ENCODE measurements around the gene GPR162.

The GPR162 gene

GRCh38 chr12:6837370-6838060 lies 15.9 kb downstream of the GPR162 start:
- DNase-seq (ENCODE audit: low read depth), result no peak

- DNase-seq (ENCODE audit: low read depth), result no peak
Measured at GRCh38 chr12:6838854-6839253, 17.2 kb downstream of the GPR162 start.

GRCh38 chr12:6839482-6840201 lies 18.0 kb downstream of the GPR162 start:
- no peak for DNase-seq (ENCODE audit: low read depth)

- no peak for DNase-seq (ENCODE audit: low read depth)
Measured at GRCh38 chr12:6840330-6840729, 18.7 kb downstream of the GPR162 start.

GRCh38 chr12:6840761-6841515 lies 19.3 kb downstream of the GPR162 start, which contains the start of gene GNB3:
Gene GNB3, plus strand, starts transcription at chr12:6840925. Its CDS starts 363 bp downstream, at chr12:6841288.
- no peak for DNase-seq (ENCODE audit: low read depth)

GRCh38 chr12:6842075-6842474 lies 20.5 kb downstream of the GPR162 start:
- no peak for DNase-seq (ENCODE audit: low read depth)

DNA sequence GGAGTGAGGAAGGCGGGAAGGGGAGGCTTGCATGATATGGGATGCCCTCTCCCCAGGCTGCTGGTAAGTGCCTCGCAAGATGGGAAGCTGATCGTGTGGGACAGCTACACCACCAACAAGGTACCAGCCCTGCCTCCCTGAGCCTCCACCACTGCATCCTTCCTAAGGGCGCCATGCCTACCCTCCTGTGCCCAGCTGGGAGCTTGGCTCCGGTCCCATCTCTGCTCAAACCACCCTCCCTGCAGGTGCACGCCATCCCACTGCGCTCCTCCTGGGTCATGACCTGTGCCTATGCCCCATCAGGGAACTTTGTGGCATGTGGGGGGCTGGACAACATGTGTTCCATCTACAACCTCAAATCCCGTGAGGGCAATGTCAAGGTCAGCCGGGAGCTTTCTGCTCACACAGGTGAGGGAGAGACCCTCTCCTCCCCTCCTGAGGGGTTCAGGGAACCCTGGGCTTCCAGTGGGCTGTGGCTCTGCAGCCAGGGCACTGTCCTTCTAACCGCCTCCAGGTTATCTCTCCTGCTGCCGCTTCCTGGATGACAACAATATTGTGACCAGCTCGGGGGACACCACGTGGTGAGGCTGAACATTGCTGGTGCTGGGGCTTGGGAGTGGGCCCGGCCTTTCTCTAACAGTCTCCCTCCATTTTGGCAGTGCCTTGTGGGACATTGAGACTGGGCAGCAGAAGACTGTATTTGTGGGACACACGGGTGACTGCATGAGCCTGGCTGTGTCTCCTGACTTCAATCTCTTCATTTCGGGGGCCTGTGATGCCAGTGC lies 21.7 kb downstream of the GPR162 start:
- DNase-seq (ENCODE audit: low read depth), result no peak

DNA sequence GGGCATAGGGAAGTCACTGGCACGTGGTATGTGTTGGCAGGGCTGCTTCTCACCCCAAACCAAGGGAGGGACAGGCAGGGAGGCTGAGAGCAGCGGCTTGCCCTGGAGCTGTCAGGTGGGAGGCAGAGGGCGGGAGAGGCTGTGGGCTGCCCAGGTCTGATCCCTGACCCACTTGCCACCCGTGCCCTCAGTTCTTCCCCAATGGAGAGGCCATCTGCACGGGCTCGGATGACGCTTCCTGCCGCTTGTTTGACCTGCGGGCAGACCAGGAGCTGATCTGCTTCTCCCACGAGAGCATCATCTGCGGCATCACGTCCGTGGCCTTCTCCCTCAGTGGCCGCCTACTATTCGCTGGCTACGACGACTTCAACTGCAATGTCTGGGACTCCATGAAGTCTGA lies 23.8 kb downstream of the GPR162 start:
- DNase-seq (ENCODE audit: low read depth), result no peak

DNA sequence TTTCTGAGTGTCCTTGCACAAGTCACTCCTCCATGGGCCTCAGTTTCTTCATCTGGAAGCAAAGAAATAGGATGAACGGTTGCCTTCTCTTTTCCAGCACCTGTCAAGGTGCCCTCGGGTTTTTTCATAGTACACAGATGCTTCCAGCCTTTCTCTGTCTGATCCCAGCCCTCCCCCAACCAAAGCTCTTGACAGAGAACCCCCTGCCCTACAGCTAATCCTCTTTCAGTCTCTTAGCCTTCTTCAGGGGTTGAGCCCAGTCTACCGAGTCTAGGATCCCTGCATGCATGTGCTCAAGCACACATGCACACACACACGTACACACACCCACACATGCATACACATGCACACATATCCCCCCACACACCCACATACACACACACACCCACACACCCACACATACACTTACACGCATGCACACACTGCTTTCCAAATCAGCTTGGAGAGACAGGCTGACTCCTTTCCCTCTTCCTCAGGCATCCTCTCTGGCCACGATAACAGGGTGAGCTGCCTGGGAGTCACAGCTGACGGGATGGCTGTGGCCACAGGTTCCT lies 24.8 kb downstream of the GPR162 start:
- DNase-seq (ENCODE audit: low read depth), result no peak

- no peak for DNase-seq (ENCODE audit: low read depth)
Measured at GRCh38 chr12:6847676-6848075, 26.1 kb downstream of the GPR162 start.

GRCh38 chr12:6849427-6849826 lies 27.8 kb downstream of the GPR162 start:
- DNase-seq (ENCODE audit: low read depth), result no peak

DNA sequence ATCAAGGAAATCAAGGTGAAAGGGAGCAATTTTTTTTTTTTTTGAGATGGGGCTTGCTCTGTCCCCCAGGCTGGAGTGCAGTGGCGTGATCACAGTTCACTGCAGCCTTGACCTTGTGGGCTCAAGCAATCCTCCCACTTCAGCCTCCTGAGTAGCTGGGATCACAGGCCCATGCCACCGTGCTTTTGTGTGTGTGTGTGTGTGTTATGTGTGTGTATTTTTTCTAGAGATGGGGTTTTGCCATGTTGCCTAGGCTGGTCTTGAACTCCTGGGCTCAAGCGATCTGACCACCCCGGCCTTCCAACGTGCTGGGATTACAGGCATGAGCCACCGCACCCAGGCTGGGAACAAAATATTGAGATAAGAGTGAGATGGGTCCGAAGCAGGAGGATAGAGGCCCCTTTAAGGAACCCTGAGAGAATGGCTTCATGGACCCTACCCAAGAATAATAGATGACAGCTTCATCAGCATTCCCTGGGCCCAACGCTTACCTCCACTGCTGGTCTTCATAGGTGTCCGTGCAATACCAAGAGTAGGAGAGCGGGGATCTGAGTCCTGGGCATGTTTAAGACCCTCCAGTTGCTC lies 28.4 kb downstream of the GPR162 start:
- no peak for DNase-seq (ENCODE audit: low read depth)

- no peak for DNase-seq (ENCODE audit: low read depth)
Measured at GRCh38 chr12:6850796-6851152, 29.2 kb downstream of the GPR162 start.

DNA sequence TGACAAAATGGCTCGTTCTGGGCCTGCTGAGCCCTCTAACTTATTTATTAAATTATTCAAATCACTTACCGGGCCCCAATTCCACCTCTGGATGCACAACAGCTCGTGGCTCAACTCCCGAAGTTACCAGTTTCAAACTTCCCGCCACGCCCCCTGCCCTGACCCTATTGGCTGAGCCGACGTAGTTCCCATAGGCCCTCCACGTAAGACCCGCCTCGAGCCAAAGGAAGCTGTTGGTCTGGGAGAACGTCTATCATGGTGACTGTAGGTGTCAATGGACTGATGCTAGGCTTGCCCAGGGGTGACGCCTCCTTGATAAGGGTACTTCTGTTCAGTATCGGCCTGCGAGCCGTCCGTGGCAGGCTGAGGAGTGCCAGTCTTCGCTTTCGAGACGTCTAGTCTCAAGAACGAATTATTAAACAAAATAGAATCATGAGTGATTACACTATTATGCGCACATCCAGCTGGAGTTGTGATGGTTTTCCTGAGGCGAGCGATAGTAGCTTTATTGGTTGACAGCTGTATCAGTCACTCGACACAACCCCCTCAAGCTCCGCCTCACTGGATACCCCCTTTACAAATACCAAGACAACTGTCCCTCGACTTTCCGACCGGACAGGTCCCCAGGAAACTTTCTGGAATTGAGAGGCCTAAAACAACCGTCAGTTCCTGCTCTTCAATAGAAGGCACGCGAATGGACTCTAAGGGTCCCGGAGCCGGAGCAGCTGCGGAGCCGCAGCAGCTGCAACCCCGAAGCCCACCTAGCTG lies 29.7 kb downstream of the GPR162 start, which contains the start of gene CDCA3:
TSS of gene CDCA3 (minus strand) at position 134 of the 768 bp plus-strand sequence. CDS start 334 bp downstream, outside the sequence.
- peak; percentile 85 for DNase-seq (ENCODE audit: low read depth)

DNA sequence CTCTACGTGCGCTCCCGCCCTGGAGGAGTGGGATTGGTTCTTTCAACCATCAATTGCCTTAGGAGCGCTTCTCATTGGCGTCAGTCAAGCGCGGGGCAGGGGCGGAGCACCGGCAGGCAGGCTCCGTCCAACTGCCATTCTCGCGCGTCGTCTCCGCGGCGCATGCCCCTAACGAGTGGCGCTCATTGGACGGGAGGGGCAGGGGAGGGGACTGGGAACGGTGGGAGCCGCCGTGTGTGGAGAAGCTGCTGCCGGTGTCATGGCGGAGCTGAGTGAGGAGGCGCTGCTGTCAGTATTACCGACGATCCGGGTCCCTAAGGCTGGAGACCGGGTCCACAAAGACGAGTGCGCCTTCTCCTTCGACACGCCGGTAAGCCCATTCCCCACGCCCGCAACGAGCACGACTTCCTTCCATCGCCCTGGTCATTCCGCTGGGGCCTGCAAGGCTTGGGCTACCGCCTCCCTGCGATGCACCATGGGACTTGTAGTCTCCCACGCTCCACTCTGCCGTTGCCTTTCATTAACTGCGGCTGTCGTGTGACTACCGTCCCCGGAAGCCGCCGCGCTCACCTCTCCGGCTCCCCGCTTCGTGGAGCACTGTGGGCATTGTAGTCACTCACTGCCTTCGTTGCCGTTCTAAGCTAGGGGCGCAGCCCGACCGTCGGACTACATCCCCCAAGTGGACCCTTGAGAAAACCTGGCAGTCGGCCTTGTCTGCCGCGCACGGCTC lies 30.5 kb downstream of the GPR162 start, which contains the start of gene USP5:
TSS of gene USP5 (plus strand) at position 230 of the 730 bp plus-strand sequence. CDS start at position 260, 30 bp downstream.
- DNase-seq (ENCODE audit: low read depth), result peak; percentile 93

GRCh38 chr12:6852651-6853354 lies 31.2 kb downstream of the GPR162 start:
- peak; percentile 56 for DNase-seq (ENCODE audit: low read depth)

DNA sequence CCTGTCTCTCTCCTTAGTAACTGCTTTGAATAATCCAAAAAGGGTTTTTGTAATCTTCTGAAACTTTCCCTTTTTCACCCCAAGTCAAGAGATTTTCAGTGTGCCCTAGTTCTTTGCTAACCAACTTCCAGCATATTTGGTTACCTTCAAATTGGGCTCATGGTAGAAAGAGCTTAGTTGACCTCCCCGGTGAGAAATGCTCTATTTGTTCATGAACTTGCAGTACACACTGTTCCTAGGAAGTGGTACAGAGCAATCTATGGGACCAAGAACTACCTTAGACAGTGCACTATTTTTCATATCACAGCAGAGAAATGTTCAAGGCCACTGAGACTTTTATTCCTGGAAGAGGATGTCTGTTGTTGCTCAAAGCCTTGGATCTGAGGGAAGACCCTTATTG lies 32.0 kb downstream of the GPR162 start:
- DNase-seq (ENCODE audit: low read depth), result no peak

DNA sequence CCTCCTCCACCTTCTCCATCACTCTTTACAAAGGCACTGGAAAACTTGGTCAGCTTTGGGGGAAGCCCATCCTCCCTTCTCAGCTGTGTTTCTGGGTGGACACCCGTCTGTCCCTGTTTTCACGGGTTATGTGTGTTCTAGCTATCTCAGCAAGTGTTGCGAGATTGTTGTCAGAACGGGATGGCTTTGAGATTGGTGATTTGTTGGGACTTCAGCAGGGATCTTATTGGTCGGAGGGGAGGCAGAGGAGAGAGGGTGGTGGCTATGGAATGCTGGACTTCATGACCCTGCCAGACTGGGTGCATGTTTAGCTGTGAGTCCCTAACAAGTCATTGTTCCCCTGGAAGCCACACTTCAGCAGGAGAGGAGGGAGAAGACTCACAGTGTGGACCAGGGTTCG lies 32.4 kb downstream of the GPR162 start:
- no peak for DNase-seq (ENCODE audit: low read depth)

GRCh38 chr12:6855322-6855721 lies 33.7 kb downstream of the GPR162 start:
- DNase-seq (ENCODE audit: low read depth), result no peak
